Measurements from ENCODE around the gene CFAP74. TPM values are rescaled to one million over a fixed set of nuclear protein-coding genes. Genes with fewer than 3 reads are reported as not detected.

CFAP74 gene
- total RNA-seq, 2 experiments from 2014 or later = 0.38 to 0.41 TPM

GRCh38 chr1:1911350-1912041, 92.1 kb downstream of the CFAP74 start:
- POLR2A ChIA-PET = no interaction called here
- TF ChIP-seq, protein P1, sequence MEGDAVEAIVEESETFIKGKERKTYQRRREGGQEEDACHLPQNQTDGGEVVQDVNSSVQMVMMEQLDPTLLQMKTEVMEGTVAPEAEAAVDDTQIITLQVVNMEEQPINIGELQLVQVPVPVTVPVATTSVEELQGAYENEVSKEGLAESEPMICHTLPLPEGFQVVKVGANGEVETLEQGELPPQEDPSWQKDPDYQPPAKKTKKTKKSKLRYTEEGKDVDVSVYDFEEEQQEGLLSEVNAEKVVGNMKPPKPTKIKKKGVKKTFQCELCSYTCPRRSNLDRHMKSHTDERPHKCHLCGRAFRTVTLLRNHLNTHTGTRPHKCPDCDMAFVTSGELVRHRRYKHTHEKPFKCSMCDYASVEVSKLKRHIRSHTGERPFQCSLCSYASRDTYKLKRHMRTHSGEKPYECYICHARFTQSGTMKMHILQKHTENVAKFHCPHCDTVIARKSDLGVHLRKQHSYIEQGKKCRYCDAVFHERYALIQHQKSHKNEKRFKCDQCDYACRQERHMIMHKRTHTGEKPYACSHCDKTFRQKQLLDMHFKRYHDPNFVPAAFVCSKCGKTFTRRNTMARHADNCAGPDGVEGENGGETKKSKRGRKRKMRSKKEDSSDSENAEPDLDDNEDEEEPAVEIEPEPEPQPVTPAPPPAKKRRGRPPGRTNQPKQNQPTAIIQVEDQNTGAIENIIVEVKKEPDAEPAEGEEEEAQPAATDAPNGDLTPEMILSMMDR (IDR thresholded peaks at IDR 0.05) = no peak
- DNase-seq = no peak
- Mint-ChIP-seq H3K36me3 (ENCODE audit: low read depth) (no peaks in the 10 kb centered on the region), H3K27me3 (peaks cover 3% of the 10 kb centered on the region), H3K27ac (no peak overlapping the region), H3K9me3 (no peaks in the 10 kb centered on the region), H3K4me3 (no peak overlapping the region), H3K4me1 (ENCODE audit: low read depth) (peaks cover 10% of the 10 kb centered on the region)
- CTCF ChIA-PET = interaction anchor here (1.1 kb wide), 1 partner anchor 26 kb away, joined by 3 read pairs; no protein-coding TSS in a partner anchor
- no peak for ATAC-seq
- intact Hi-C loops (cut with micrococcal nuclease) = no loop called here

GRCh38 chr1:1910651-1911331, 92.8 kb downstream of the CFAP74 start:
- Mint-ChIP-seq H3K27me3 (peaks cover 3% of the 10 kb centered on the region), H3K27ac (no peak overlapping the region), H3K4me1 (ENCODE audit: low read depth) (peaks cover 13% of the 10 kb centered on the region), H3K4me3 (peak overlapping the region; percentile 75), H3K9me3 (no peaks in the 10 kb centered on the region), H3K36me3 (ENCODE audit: low read depth) (no peaks in the 10 kb centered on the region)
- ATAC-seq (no peak), DNase-seq (no peak)
- intact Hi-C loops (cut with micrococcal nuclease) = no loop called here
- POLR2A ChIA-PET = no interaction called here
- CTCF ChIA-PET = interaction anchor here (1.1 to 5.4 kb wide), 2 partner anchors 26 to 134 kb away, joined by 3 to 31 read pairs; no protein-coding TSS in a partner anchor
- TF ChIP-seq, protein P1 (IDR thresholded peaks at IDR 0.05) = no peak

- H3K36me3 Mint-ChIP-seq (ENCODE audit: low read depth) = no peaks in the 10 kb centered on the region
- peaks cover 13% of the 10 kb centered on the region for H3K4me1 Mint-ChIP-seq (ENCODE audit: low read depth)
- H3K4me3 Mint-ChIP-seq = peak overlapping the region; percentile 75
- H3K9me3 Mint-ChIP-seq = no peaks in the 10 kb centered on the region
- peak overlapping the region; percentile 67 for H3K27ac Mint-ChIP-seq
- TF ChIP-seq, protein P1 (IDR thresholded peaks at IDR 0.05) = no peak
- CTCF ChIA-PET = interaction anchor here (1.5 to 5.4 kb wide), 5 partner anchors 8 to 144 kb away, joined by 3 to 80 read pairs (median 18); partner anchors contain the start of gene TMEM52
- POLR2A ChIA-PET = interaction anchor here (0.8 to 1.7 kb wide), 4 partner anchors 14 to 130 kb away, joined by 3 to 9 read pairs (median 3); no protein-coding TSS in a partner anchor
- ATAC-seq = no peak
- intact Hi-C loops (cut with micrococcal nuclease) = no loop called here
- no peak for DNase-seq
- H3K27me3 Mint-ChIP-seq = peaks cover 3% of the 10 kb centered on the region
These were observed 93.5 kb downstream of the CFAP74 start for GRCh38 chr1:1910033-1910465.

DNA sequence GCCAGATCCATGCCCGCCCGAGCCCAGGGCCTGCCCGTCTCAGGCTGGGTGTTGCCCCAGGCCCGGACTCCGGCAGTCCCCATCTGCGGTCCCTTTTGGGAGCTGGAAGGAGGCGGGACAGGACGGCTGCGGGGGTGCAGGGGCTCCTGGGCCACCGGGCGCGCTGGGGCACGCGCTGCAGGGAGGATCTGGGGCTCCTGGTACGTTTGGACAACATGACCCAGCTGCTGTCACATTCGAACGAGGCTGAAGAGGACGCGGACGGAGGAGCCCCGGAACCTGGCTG, 95.1 kb downstream of the CFAP74 start:
- intact Hi-C loops (cut with micrococcal nuclease) = no loop called here
- H3K4me1 Mint-ChIP-seq (ENCODE audit: low read depth) = peaks cover 13% of the 10 kb centered on the region
- peak overlapping the region; percentile 42 for H3K27ac Mint-ChIP-seq
- peak overlapping the region; percentile 66 for H3K4me3 Mint-ChIP-seq
- no peaks in the 10 kb centered on the region for H3K36me3 Mint-ChIP-seq (ENCODE audit: low read depth)
- no peaks in the 10 kb centered on the region for H3K9me3 Mint-ChIP-seq
- ATAC-seq (no peak), DNase-seq (peak; percentile 42)
- no peaks in the 10 kb centered on the region for H3K27me3 Mint-ChIP-seq
- ChIA-PET CTCF (interaction anchor here (0.6 to 5.4 kb wide), 17 partner anchors 9 to 142 kb away, joined by 3 to 80 read pairs (median 4); partner anchors contain the start of gene TMEM52), POLR2A (interaction anchor here (1.0 to 1.7 kb wide), 7 partner anchors 9 to 132 kb away, joined by 3 to 9 read pairs (median 6); no protein-coding TSS in a partner anchor)
- TF ChIP-seq, protein P1 (IDR thresholded peaks at IDR 0.05) = no peak

Data from activated CD8-positive, alpha-beta T cell treated with anti-CD3 and anti-CD28 coated beads for 36 hours (primary cell).